H9 (cell line): Measurements from ENCODE around the gene HSPA1L. TPM values are rescaled to one million over a fixed set of nuclear protein-coding genes. Genes with fewer than 3 reads are reported as not detected.

Experiments used
- DNase-seq: peaks from one replicate; pipeline ENCODE4 v3.0.0-alpha.2; 2017
- H2AFZ ChIP-seq: one replicate; pipeline ENCODE4 v1.6.1; 2013; ENCODE audit warnings: mild to moderate bottlenecking, low read length, control low read depth, moderate library complexity
- H2AK5ac ChIP-seq: 2 replicates; pipeline ENCODE4 v1.6.1; 2013; ENCODE audit warnings: low read length, control low read depth, mixed read lengths; ENCODE audit not compliant: insufficient read length
- H2BK120ac ChIP-seq: one replicate; pipeline ENCODE4 v1.6.1; 2013; ENCODE audit warnings: low read depth, mild to moderate bottlenecking, low read length, control low read depth, inconsistent platforms; ENCODE audit not compliant: poor library complexity, severe bottlenecking
- H2BK12ac ChIP-seq: 2 replicates; pipeline ENCODE4 v1.6.1; 2013; ENCODE audit warnings: low read length, control low read depth, mixed read lengths, low read depth; ENCODE audit not compliant: insufficient read length
- H2BK15ac ChIP-seq: 2 replicates; pipeline ENCODE4 v1.6.1; 2013; ENCODE audit warnings: low read depth, low read length, control low read depth
- H2BK20ac ChIP-seq: one replicate; pipeline ENCODE4 v1.6.1; 2013; ENCODE audit warnings: low read depth, mild to moderate bottlenecking, low read length, control low read depth, inconsistent platforms; ENCODE audit not compliant: poor library complexity, severe bottlenecking
- H2BK5ac ChIP-seq: 2 replicates; pipeline ENCODE4 v1.6.1; 2013; ENCODE audit warnings: low read length, control low read depth, mixed read lengths; ENCODE audit not compliant: insufficient read length
- H3K14ac ChIP-seq: 2 replicates; pipeline ENCODE4 v1.6.1; 2013; ENCODE audit warnings: low read length, control low read depth; ENCODE audit not compliant: insufficient read depth
- H3K18ac ChIP-seq: 2 replicates; pipeline ENCODE4 v1.6.1; 2013; ENCODE audit warnings: low read depth, mild to moderate bottlenecking, mixed read lengths, low read length, control low read depth; ENCODE audit not compliant: insufficient read length
- H3K23ac ChIP-seq: 2 replicates; pipeline ENCODE4 v1.6.1; 2013; ENCODE audit warnings: low read length, control low read depth, mixed read lengths, low read depth; ENCODE audit not compliant: insufficient read length
- H3K23me2 ChIP-seq: 2 replicates; pipeline ENCODE4 v1.6.1; 2013; ENCODE audit warnings: low read depth, mild to moderate bottlenecking, mixed read lengths, low read length, control low read depth; ENCODE audit not compliant: insufficient read length, poor library complexity, severe bottlenecking
- H3K27ac ChIP-seq: 2 replicates; pipeline ENCODE4 v1.5.1; 2013; ENCODE audit warnings: low read length, control low read depth, mixed read lengths, low read depth; ENCODE audit not compliant: insufficient read length
- H3K27me3 ChIP-seq: 2 replicates; pipeline ENCODE4 v1.6.1; 2013; ENCODE audit warnings: low read length, control low read depth, inconsistent platforms; ENCODE audit not compliant: insufficient read depth
- H3K4ac ChIP-seq: 2 replicates; pipeline ENCODE4 v1.6.1; 2013; ENCODE audit warnings: low read depth, mild to moderate bottlenecking, control low read depth, inconsistent platforms, low read length, moderate library complexity
- H3K4me1 ChIP-seq: 2 replicates; pipeline ENCODE4 v1.6.1; 2013; ENCODE audit warnings: low read length, control low read depth, inconsistent platforms; ENCODE audit not compliant: insufficient read depth
- H3K4me2 ChIP-seq: 2 replicates; pipeline ENCODE4 v1.6.1; 2013; ENCODE audit warnings: low read length, control low read depth, mixed read lengths; ENCODE audit not compliant: insufficient read length, insufficient read depth
- H3K56ac ChIP-seq: 2 replicates; pipeline ENCODE4 v1.6.1; 2013; ENCODE audit warnings: low read depth, mild to moderate bottlenecking, mixed read lengths, low read length, control low read depth; ENCODE audit not compliant: insufficient read length
- H3K79me1 ChIP-seq: 2 replicates; pipeline ENCODE4 v1.6.1; 2013; ENCODE audit warnings: low read depth, mild to moderate bottlenecking, moderate library complexity, low read length, control low read depth, inconsistent platforms; ENCODE audit not compliant: insufficient read depth, poor library complexity, severe bottlenecking
- H3K79me2 ChIP-seq: 2 replicates; pipeline ENCODE4 v1.6.1; 2013; ENCODE audit warnings: low read length, control low read depth, inconsistent platforms; ENCODE audit not compliant: insufficient read depth
- H3K9ac ChIP-seq: 2 replicates; pipeline ENCODE4 v1.6.1; 2013; ENCODE audit warnings: low read length, control low read depth, mixed read lengths; ENCODE audit not compliant: insufficient read length; ENCODE audit errors: extremely low read depth
- H3K9me3 ChIP-seq: one replicate; pipeline ENCODE4 v1.6.1; 2013; ENCODE audit warnings: low read depth, low read length, inconsistent platforms; ENCODE audit not compliant: control insufficient read depth
- H3T11ph ChIP-seq: one replicate; pipeline ENCODE4 v1.6.1; 2013; ENCODE audit warnings: mild to moderate bottlenecking, low read length, control low read depth, inconsistent platforms
- H4K20me1 ChIP-seq: one replicate; pipeline ENCODE4 v1.6.1; 2013; ENCODE audit not compliant: control insufficient read depth, insufficient read length, insufficient read depth
- H4K5ac ChIP-seq: 2 replicates; pipeline ENCODE4 v1.6.1; 2013; ENCODE audit warnings: low read depth, mild to moderate bottlenecking, mixed read lengths, low read length, control low read depth; ENCODE audit not compliant: insufficient read length
- H4K8ac ChIP-seq: replicated peaks from 2 replicates; pipeline ENCODE4 v1.6.1; 2013; ENCODE audit warnings: low read length, control low read depth, mixed read lengths, low read depth; ENCODE audit not compliant: insufficient read length
- H4K91ac ChIP-seq: 2 replicates; pipeline ENCODE4 v1.6.1; 2013; ENCODE audit warnings: low read depth, mild to moderate bottlenecking, moderate library complexity, mixed read lengths, low read length, control low read depth; ENCODE audit not compliant: insufficient read length
- H3K27ac Mint-ChIP-seq, 3 experiments: 2 replicates in 2 of 3; 3 replicates in 1 of 3; pipeline ENCODE4 v1.8.0; 2020 to 2021; ENCODE audit warnings: mixed read lengths in 3 of 3, mild to moderate bottlenecking in 1 of 3, moderate library complexity in 1 of 3
- H3K27me3 Mint-ChIP-seq: 2 replicates; pipeline ENCODE4 v1.8.0; 2021; ENCODE audit warnings: low read depth, mild to moderate bottlenecking, moderate library complexity, mixed read lengths
- H3K36me3 Mint-ChIP-seq, 3 experiments: 2 replicates in 2 of 3; 3 replicates in 1 of 3; pipeline ENCODE4 v1.8.0; 2020 to 2021; ENCODE audit warnings: low read depth in 3 of 3, mixed read lengths in 3 of 3; ENCODE audit not compliant: insufficient read depth in 1 of 3
- H3K4me1 Mint-ChIP-seq, 2 experiments: 2 replicates each; pipeline ENCODE4 v1.8.0; 2020; ENCODE audit warnings: mixed read lengths in 2 of 2
- H3K4me3 Mint-ChIP-seq, 2 experiments: 2 replicates in 1 of 2; 3 replicates in 1 of 2; pipeline ENCODE4 v1.8.0; 2020 to 2021; ENCODE audit warnings: mild to moderate bottlenecking in 2 of 2, mixed read lengths in 2 of 2, moderate library complexity in 1 of 2
- H3K9me3 Mint-ChIP-seq, 2 experiments: 2 replicates in 1 of 2; 3 replicates in 1 of 2; pipeline ENCODE4 v1.8.0; 2020; ENCODE audit warnings: mild to moderate bottlenecking in 2 of 2, mixed read lengths in 2 of 2, moderate library complexity in 1 of 2
- CTCF ChIP-seq: fragments of 200-600 bp; sonication (generic); conservative IDR thresholded peaks from 3 replicates; pipeline ENCODE4 v1.8.0; 2021; ENCODE audit warnings: antibody characterized with exemption, mild to moderate bottlenecking
- WGBS: extraction: QIAGEN DNeasy Blood & Tissue Kit; methylation state at CpG from one replicate; pipeline ENCODE4 v1.1.7; 2013; ENCODE audit warnings: missing lambda C conversion rate, low lambda C conversion rate, mixed read lengths; ENCODE audit not compliant: insufficient read length; ENCODE audit errors: extremely low coverage; 5-methylcytosine and 5-hydroxymethylcytosine counted together
- total RNA-seq: library from RNA; stranded (reverse); gene quantifications from 2 replicates; pipeline ENCODE4 v1.2.1, GENCODE V29; 2021

Gene HSPA1L
- total RNA-seq, 1 experiment from 2014 or later = 2.5 TPM

- no peaks in the 10 kb centered on the region for H3K23me2 ChIP-seq
- H3K79me2 ChIP-seq = no peaks in the 10 kb centered on the region
- no peak within 1 kb of the TSS for H2BK5ac ChIP-seq
- no peak within 1 kb of the TSS for H3K18ac ChIP-seq
- no peaks in the 10 kb centered on the region for H3K4me1 ChIP-seq
- H2BK12ac ChIP-seq = no peak within 1 kb of the TSS
- no peaks in the 10 kb centered on the region; the same call in 1 of the 2 replicates for H3K27me3 Mint-ChIP-seq
- H3K27ac Mint-ChIP-seq = peak within 1 kb of the TSS; percentile 28 to 93 (median 77); a peak in 5 of 7 replicates
- WGBS = no CpG with 5 or more reads among the region's 4 CpGs
- H3K79me1 ChIP-seq = no peaks in the 10 kb centered on the region
- no peak within 1 kb of the TSS for H2BK20ac ChIP-seq
- no peak within 1 kb of the TSS; the same call in 1 of the 2 replicates for H3K14ac ChIP-seq
- H3K36me3 Mint-ChIP-seq = peaks cover 13 to 49% (median 34%) of the 10 kb centered on the region in 3 experiments
- peak within 1 kb of the TSS in 1 of 2 experiments; percentile 24; a peak in 2 of 5 replicates for H3K4me3 Mint-ChIP-seq
- H2BK120ac ChIP-seq = no peak within 1 kb of the TSS
- H2AFZ ChIP-seq = no peak within 1 kb of the TSS
- H3K9me3 Mint-ChIP-seq = no peaks in the 10 kb centered on the region; a peak in 1 of 5 replicates
- H3K23ac ChIP-seq = no peak within 1 kb of the TSS
- H4K8ac ChIP-seq = no peak within 1 kb of the TSS
- H3K9ac ChIP-seq = no peak within 1 kb of the TSS
- H4K91ac ChIP-seq = no peak within 1 kb of the TSS
- no peak for TF ChIP-seq CTCF
- no peak within 1 kb of the TSS for H4K5ac ChIP-seq
- H2BK15ac ChIP-seq = no peak within 1 kb of the TSS
- peaks cover 23 to 27% of the 10 kb centered on the region in 2 experiments for H3K4me1 Mint-ChIP-seq
- H3K4me2 ChIP-seq = no peak within 1 kb of the TSS
- H2AK5ac ChIP-seq = no peak within 1 kb of the TSS
- no peak within 1 kb of the TSS for H3K56ac ChIP-seq
- no peak for DNase-seq
- H3K27ac ChIP-seq = no peak within 1 kb of the TSS
- H3K27me3 ChIP-seq = no peaks in the 10 kb centered on the region
- no peak within 1 kb of the TSS for H3T11ph ChIP-seq
- H3K9me3 ChIP-seq = no peaks in the 10 kb centered on the region
- H3K4ac ChIP-seq = no peak within 1 kb of the TSS
- no peaks in the 10 kb centered on the region for H4K20me1 ChIP-seq
Observed at GRCh38 chr6:31762356-31762755, 52.7 kb downstream of the HSPA1L start, which contains the start of gene SAPCD1. Gene SAPCD1, plus strand, starts transcription at chr6:31762656. Its CDS starts 399 bp downstream, at chr6:31763055.
